GM12801 (cell line): ENCODE data around the gene TLR4.

Experiments used
- TF ChIP-seq, protein P1 (sequence below): IDR thresholded peaks from one replicate; pipeline ENCODE4 v1.5.1; 2011; ENCODE audit warnings: control low read depth; ENCODE audit not compliant: insufficient read length; ENCODE audit errors: extremely low read depth

Gene TLR4

DNA sequence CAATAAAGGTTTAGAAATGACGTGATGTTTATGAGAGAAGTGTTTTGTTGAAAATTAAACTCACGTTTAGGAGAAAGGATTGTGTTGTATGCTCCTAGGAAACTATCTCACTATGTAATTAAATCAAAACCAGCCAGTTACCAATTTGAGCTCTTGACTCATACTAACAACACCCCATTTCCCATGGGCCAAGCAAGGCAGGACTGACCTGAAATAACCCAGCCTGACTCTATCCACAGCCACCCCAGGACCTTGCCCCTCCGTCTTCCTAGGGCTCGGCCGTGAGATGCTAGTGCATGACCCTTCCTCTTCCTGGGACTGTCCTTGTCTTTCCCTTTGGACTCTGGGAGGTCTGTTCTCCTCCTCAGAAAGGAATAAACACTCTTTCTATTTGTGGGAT lies 16.4 kb downstream of the TLR4 start:
- TF ChIP-seq, protein P1, sequence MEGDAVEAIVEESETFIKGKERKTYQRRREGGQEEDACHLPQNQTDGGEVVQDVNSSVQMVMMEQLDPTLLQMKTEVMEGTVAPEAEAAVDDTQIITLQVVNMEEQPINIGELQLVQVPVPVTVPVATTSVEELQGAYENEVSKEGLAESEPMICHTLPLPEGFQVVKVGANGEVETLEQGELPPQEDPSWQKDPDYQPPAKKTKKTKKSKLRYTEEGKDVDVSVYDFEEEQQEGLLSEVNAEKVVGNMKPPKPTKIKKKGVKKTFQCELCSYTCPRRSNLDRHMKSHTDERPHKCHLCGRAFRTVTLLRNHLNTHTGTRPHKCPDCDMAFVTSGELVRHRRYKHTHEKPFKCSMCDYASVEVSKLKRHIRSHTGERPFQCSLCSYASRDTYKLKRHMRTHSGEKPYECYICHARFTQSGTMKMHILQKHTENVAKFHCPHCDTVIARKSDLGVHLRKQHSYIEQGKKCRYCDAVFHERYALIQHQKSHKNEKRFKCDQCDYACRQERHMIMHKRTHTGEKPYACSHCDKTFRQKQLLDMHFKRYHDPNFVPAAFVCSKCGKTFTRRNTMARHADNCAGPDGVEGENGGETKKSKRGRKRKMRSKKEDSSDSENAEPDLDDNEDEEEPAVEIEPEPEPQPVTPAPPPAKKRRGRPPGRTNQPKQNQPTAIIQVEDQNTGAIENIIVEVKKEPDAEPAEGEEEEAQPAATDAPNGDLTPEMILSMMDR: no peak

DNA sequence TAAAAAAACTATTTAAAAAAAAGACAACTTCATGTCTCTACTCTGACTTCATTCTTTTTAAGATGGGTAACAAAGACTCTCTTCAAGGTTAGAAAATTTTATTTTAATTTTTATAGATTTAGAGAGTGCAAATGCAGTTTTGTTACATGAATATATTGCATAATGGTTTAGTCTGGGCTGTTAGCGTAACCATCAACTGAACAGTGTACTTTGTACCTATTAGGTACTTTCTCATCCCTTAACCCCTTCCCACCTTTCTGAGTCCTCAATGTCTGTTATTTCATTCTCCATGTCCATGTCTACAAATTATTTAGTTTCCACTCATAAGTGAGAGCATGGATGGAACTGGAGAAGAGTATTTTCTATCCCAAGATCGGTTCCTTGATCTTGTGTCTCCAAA lies 16.8 kb downstream of the TLR4 start:
- TF ChIP-seq, protein P1: no peak

DNA sequence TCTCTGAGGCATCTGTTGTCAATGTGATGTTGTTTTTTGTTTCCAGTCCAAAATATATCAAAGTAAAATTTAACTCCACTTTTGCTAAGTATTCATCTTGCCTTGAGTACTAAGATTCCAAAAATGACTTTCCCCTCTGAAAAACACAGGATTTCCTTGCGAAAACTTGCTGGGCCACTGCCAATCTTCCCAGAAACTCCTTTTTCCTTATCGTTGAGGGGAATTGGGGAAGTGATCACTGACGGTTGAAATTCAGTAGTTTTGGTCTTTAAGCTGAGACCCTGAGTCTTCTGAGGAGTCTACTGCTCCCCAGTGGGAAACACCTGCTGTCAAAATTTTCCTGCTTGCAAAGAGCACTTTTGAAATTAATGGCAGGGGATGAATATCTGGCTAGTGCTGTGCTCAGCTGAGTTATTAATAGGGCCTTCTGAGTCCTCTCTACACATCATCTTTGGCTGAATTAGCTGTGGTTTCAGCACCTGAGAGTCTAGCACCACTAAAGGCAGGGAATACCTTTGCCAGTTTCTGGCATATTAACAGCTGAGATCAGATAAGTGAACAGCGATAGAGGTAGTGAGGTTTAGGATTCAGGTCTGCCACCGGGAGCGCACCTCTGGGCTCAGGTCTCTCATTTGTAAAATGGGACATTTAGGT lies 18.0 kb downstream of the TLR4 start:
- TF ChIP-seq, protein P1: no peak

DNA sequence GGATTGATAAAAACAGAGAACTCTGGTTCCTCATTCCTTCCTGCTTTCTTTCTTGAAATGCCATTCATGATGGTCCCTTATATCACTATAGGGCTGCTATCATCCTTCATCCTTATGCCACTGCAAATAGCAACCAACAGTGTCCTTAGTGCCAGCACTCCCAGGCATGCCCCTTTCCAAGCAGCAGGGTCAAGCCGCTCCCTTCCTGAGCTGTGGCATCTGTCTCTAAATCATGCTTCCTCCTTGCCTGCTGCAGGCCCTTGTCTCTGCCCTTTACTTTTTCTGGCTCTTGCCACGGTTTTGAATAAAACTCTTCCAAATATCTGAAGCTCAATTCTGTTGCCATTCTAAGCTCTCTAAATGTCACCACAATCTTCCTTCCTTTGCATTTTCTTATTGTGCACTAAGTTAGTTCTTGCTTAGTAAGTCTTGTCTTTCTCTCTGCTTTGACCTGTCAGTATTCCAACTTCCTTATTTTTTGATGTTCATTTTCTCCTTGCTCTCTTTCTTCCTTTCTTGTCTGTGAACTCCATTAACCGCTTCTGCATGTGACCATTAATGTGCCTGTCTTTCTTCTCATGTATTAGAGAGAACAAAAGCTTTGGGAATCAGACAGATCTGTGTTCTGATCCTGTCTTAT lies 19.9 kb downstream of the TLR4 start:
- TF ChIP-seq, protein P1: no peak

DNA sequence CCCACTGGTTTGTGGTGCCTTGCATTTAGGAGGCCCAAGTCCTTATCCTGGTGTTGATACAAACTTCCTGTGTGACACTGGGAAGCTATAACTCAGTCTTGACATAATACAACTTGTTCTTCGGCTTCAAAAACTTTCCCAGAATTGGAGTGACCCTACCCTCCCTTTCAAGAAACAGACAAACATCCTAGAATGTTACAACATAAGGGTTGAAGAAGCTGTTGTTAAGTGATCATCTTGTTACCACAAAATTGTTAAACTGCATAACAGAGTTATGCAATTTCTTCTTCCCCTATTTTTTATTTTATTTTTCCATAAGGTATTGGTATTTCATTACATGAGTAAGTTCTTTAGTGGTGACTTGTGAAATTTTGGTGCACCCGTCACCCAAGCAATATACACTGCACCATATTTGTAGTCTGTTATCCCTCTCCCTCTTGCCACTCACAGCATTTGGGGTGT lies 21.3 kb downstream of the TLR4 start:
- TF ChIP-seq, protein P1: no peak

DNA sequence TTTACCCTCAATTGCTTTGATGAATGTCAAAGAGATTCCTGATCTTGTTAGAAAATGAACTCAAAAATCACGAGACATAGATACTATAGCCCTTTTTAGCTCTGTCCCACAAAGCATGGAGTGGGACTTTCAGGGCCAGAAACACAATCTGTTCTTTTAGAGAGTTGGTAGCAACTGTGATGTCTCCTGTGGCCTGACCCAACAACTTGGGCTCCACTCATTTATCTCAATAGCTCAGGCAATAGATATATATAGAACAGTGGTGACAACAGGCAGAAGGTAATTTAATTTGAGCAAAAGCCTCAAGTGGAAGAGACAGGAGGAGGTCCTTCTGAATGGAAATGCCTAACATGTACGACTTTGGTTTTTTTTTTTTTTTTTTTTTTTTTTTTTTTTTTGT lies 25.2 kb downstream of the TLR4 start:
- TF ChIP-seq, protein P1: no peak

DNA sequence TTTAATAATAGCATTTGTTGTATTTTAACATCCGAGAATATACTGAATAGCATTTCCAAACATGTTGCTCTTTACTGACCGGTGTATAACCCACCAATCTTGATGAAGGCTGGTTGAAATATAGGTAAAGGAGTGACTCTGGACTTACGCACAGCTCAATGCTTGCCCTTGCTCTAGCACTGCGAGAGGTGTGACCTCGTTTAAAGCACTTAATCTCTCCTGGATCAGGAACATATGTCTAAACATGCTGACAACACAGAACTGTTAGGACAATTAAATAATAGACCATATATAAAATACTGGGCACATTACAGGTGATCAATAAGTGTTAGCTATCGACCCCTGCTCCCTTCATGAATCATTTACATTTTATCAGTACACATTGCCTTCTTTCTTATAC lies 28.3 kb downstream of the TLR4 start:
- TF ChIP-seq, protein P1: no peak
